Endothelial cell of umbilical vein (primary cell): Measurements from ENCODE around the gene JARID2. TPM values are rescaled to one million over a fixed set of nuclear protein-coding genes. Genes with fewer than 3 reads are reported as not detected.

ENCODE experiments used
- BruUV-seq: library from RNA; stranded (reverse); fragments of 400-500 nt; replicated peaks from 2 replicates; lab custom pipeline; 2021; lab: Mats Ljungman, UMichigan
- CTCF ChIA-PET: fragments of 300-600, 350-600 bp; sonication (Branson Sonifier 250); formaldehyde crosslinking; loops from one replicate; lab custom pipeline; 2021; ENCODE audit warnings: antibody characterized with exemption, inconsistent platforms; lab: Charles Lee
- POLR2A ChIA-PET: fragments of 300-600, 350-600 bp; sonication (Branson Sonifier 250); formaldehyde crosslinking; loops from one replicate; lab custom pipeline; 2021; ENCODE audit warnings: antibody characterized with exemption, inconsistent platforms; lab: Charles Lee
- DNase-seq: peaks from one replicate; pipeline ENCODE4 v3.0.0-alpha.2; 2011; ENCODE audit warnings: low read depth, low spot score
- FAIRE-seq: peaks from 2 replicates; lab custom pipeline; 2011; peaks lifted over from hg19 to GRCh38; lab: Jason Lieb, UNC
- H2AFZ ChIP-seq: 2 replicates; pipeline ENCODE4 v1.6.0; 2012; ENCODE audit warnings: low read depth, low read length, control low read depth, inconsistent platforms
- H3K27ac ChIP-seq: 2 replicates; pipeline ENCODE4 v1.5.1; 2011; ENCODE audit warnings: low read depth, mild to moderate bottlenecking, control low read depth, low read length, moderate library complexity; ENCODE audit not compliant: insufficient read depth
- H3K27me3 ChIP-seq, 2 experiments: 2 replicates each; pipeline versions ENCODE4 v1.6.0 to v1.6.1; 2011; ENCODE audit warnings: low read length in 2 of 2, mixed read lengths in 1 of 2; ENCODE audit not compliant: control insufficient read depth in 2 of 2, insufficient read depth in 2 of 2
- H3K36me3 ChIP-seq, 2 experiments: 2 replicates in 1 of 2; 3 replicates in 1 of 2; pipeline ENCODE4 v1.5.1; 2011; ENCODE audit warnings: low read length in 2 of 2, mild to moderate bottlenecking in 1 of 2, moderate library complexity in 1 of 2; ENCODE audit not compliant: control insufficient read depth in 2 of 2, insufficient read depth in 2 of 2; ENCODE audit errors: extremely low read depth in 1 of 2
- H3K4me1 ChIP-seq: 3 replicates; pipeline ENCODE4 v1.5.1; 2011; ENCODE audit warnings: mild to moderate bottlenecking, low read length; ENCODE audit not compliant: control insufficient read depth, insufficient read depth; ENCODE audit errors: extremely low read depth
- H3K4me2 ChIP-seq: 2 replicates; pipeline ENCODE4 v1.6.1; 2011; ENCODE audit warnings: low read length, control low read depth, mixed read lengths; ENCODE audit not compliant: insufficient read depth
- H3K4me3 ChIP-seq, 3 experiments: fragments of 200-600 bp in 1 of 3; sonication (generic), shearing (Covaris generic) in 1 of 3; replicated peaks in 1 of 3; 2 replicates each; pipeline ENCODE4 v1.5.1; 2011 to 2016; ENCODE audit warnings: control low read depth in 3 of 3, low read length in 3 of 3, mild to moderate bottlenecking in 2 of 3, inconsistent platforms in 1 of 3, low read depth in 1 of 3, moderate library complexity in 1 of 3; ENCODE audit not compliant: insufficient read depth in 1 of 3
- H3K79me2 ChIP-seq: 2 replicates; pipeline ENCODE4 v1.6.0; 2012; ENCODE audit warnings: low read length, inconsistent platforms; ENCODE audit not compliant: control insufficient read depth, insufficient read depth
- H3K9ac ChIP-seq: replicated peaks from 2 replicates; pipeline ENCODE3; 2011; ENCODE audit warnings: low read length, control low read depth; ENCODE audit not compliant: insufficient read depth; ENCODE audit errors: extremely low read depth
- H3K9me1 ChIP-seq: replicated peaks from 3 replicates; pipeline ENCODE4 v1.6.0; 2011; ENCODE audit warnings: mild to moderate bottlenecking, low read length; ENCODE audit not compliant: control insufficient read depth, insufficient read depth; ENCODE audit errors: extremely low read depth
- H3K9me3 ChIP-seq: replicated peaks from 2 replicates; pipeline ENCODE4 v1.5.1; 2012; ENCODE audit warnings: low read length, inconsistent platforms; ENCODE audit not compliant: control insufficient read depth, insufficient read depth
- H4K20me1 ChIP-seq: replicated peaks from 2 replicates; pipeline ENCODE3; 2011; ENCODE audit warnings: mild to moderate bottlenecking, low read length; ENCODE audit not compliant: control insufficient read depth, insufficient read depth; ENCODE audit errors: extremely low read depth
- EZH2 ChIP-seq: IDR thresholded peaks from 2 replicates; pipeline ENCODE4 v1.6.1; 2012; ENCODE audit warnings: borderline replicate concordance, low read depth, mild to moderate bottlenecking, moderate library complexity, low read length, inconsistent platforms; ENCODE audit not compliant: severe bottlenecking
- FOS ChIP-seq: IDR thresholded peaks from 2 replicates; pipeline ENCODE4 v1.6.1; 2011; ENCODE audit warnings: mild to moderate bottlenecking, low read length, moderate library complexity, borderline replicate concordance; ENCODE audit not compliant: insufficient read depth
- GATA2 ChIP-seq: IDR thresholded peaks from 2 replicates; pipeline ENCODE4 v1.7.0; 2011; ENCODE audit warnings: low read depth, mild to moderate bottlenecking, moderate library complexity, mixed read lengths, low read length; ENCODE audit not compliant: insufficient read length, insufficient read depth
- JUN ChIP-seq: IDR thresholded peaks from 2 replicates; pipeline ENCODE4 v1.6.1; 2011; ENCODE audit warnings: borderline replicate concordance, low read depth; ENCODE audit not compliant: insufficient read length, insufficient read depth
- MAX ChIP-seq: IDR thresholded peaks from 2 replicates; pipeline ENCODE4 v1.6.1; 2011; ENCODE audit not compliant: insufficient read depth, insufficient read length
- MYC ChIP-seq: IDR thresholded peaks from one replicate; pipeline ENCODE4 v1.6.1; 2011; ENCODE audit warnings: mild to moderate bottlenecking, low read depth, low read length
- POLR2A ChIP-seq: IDR thresholded peaks from 2 replicates; pipeline ENCODE4 v1.6.1; 2012; ENCODE audit warnings: low read depth, mild to moderate bottlenecking, control low read depth, low read length
- POLR2AphosphoS5 ChIP-seq: IDR thresholded peaks from 2 replicates; pipeline ENCODE4 v1.6.1; 2012; ENCODE audit warnings: low read depth, mild to moderate bottlenecking, control low read depth, low read length, moderate library complexity; ENCODE audit not compliant: insufficient read depth
- dilution Hi-C: fragments of 300-500 bp; cut with MboI; formaldehyde crosslinking; loops from one replicate; pipeline ENCODE4 v1.15.0; 2019; ENCODE audit warnings: low sequenced_read_pairs; ENCODE audit not compliant: extremely low pct_ligation_motif_present
- intact Hi-C: fragments of 100-400 bp; cut with micrococcal nuclease; formaldehyde crosslinking; loops from one replicate; pipeline ENCODE4 v1.10.0; 2022
- polyA plus RNA-seq, 4 experiments: library from polyadenylated mRNA; depleted of rRNA in 3 of 4; stranded (reverse) in 3 of 4; unstranded in 1 of 4; fragments of >200 nt; gene quantifications; 2 replicates each; pipeline versions ENCODE4 v1.2.1 to v1.2.3, GENCODE V29; 2011 to 2012; ENCODE audit warnings: missing spikeins in 1 of 4
- total RNA-seq: library from RNA; stranded (reverse); gene quantifications from 2 replicates; pipeline ENCODE4 v1.2.3, GENCODE V29; 2021
- TF ChIP-seq, protein P1 (sequence below), 2 donors: IDR thresholded peaks; 1 replicate in 1 of 2; 2 replicates in 1 of 2; pipeline ENCODE4 v1.5.1; 2011; ENCODE audit warnings: low read length in 2 of 2, mild to moderate bottlenecking in 2 of 2, moderate library complexity in 2 of 2, control low read depth in 1 of 2, inconsistent platforms in 1 of 2, low read depth in 1 of 2; ENCODE audit not compliant: insufficient read depth in 1 of 2; ENCODE audit errors: extremely low read depth in 1 of 2

The JARID2 gene
- total and polyA plus RNA-seq, 2 donors (not counting 3 experiments of a cell fraction or from before 2014, with no cell fraction given), result 2.9 to 10.6 TPM

DNA sequence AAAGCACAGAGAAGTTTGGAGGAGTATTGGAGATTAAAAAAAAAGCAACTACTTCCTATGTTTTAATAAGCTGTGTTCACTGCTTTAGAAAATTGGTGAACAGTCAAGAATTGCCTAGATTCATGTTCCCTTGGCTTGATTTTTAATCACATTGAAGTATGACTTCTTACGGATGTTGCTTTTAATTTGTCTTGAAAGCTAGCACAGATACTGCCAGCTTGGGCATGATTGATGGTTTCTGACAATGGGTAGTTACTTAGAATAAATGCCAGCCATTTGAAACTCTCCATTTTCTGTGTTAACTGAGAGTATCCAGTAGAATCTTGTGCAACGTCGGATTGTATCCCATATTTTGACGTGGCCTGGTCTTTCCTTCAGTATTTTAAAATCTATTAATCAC lies 239.0 kb downstream of the JARID2 start:
- Histone ChIP-seq H3K27me3 (no peaks in the 10 kb centered on the region), H4K20me1 (no peaks in the 10 kb centered on the region)
- no peak for FAIRE-seq

More for the DNA sequence above, 239.0 kb downstream of the JARID2 start:
- peaks cover 4% of the 10 kb centered on the region for H3K4me1 ChIP-seq
- no peaks in the 10 kb centered on the region for H3K9me1 ChIP-seq
- no TSS peak for BruUV-seq
- ChIA-PET CTCF (interaction anchor here (1.8 kb wide), 1 partner anchor 22 kb away, joined by 4 read pairs; no protein-coding TSS in a partner anchor), POLR2A (interaction anchor here (0.7 kb wide), 1 partner anchor 10 kb away, joined by 3 read pairs; no protein-coding TSS in a partner anchor)
- no peak overlapping the region for H3K4me3 ChIP-seq
- no peak for TF ChIP-seq FOS
- TF ChIP-seq JUN, result no peak
- TF ChIP-seq EZH2, result no peak
- no peak for TF ChIP-seq GATA2
- no peak for TF ChIP-seq MAX
- TF ChIP-seq MYC, result no peak
- TF ChIP-seq POLR2AphosphoS5, result no peak
- TF ChIP-seq, protein P1, sequence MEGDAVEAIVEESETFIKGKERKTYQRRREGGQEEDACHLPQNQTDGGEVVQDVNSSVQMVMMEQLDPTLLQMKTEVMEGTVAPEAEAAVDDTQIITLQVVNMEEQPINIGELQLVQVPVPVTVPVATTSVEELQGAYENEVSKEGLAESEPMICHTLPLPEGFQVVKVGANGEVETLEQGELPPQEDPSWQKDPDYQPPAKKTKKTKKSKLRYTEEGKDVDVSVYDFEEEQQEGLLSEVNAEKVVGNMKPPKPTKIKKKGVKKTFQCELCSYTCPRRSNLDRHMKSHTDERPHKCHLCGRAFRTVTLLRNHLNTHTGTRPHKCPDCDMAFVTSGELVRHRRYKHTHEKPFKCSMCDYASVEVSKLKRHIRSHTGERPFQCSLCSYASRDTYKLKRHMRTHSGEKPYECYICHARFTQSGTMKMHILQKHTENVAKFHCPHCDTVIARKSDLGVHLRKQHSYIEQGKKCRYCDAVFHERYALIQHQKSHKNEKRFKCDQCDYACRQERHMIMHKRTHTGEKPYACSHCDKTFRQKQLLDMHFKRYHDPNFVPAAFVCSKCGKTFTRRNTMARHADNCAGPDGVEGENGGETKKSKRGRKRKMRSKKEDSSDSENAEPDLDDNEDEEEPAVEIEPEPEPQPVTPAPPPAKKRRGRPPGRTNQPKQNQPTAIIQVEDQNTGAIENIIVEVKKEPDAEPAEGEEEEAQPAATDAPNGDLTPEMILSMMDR (IDR thresholded peaks at IDR 0.05; ENCODE audit: extremely low read depth in 1 of 2, insufficient read depth in 1 of 2, low read depth in 1 of 2, low read length in 2 of 2), result no peak
- TF ChIP-seq POLR2A, result no peak
- H3K27ac ChIP-seq, result no peak overlapping the region
- H3K9ac ChIP-seq, result no peak overlapping the region
- H2AFZ ChIP-seq, result no peak overlapping the region
- intact Hi-C loops (no loop called here), dilution Hi-C loops (no loop called here)
- peaks cover 0 to 2% of the 10 kb centered on the region in 2 experiments for H3K36me3 ChIP-seq
- H3K4me2 ChIP-seq, result no peak overlapping the region
- H3K9me3 ChIP-seq, result no peaks in the 10 kb centered on the region
- no peak for DNase-seq
- H3K79me2 ChIP-seq, result no peaks in the 10 kb centered on the region
